BE2C (cell line): ENCODE results near the gene CHRM4.

Experiments used
- DNase-seq: peaks from one replicate; pipeline ENCODE4 v3.0.0-alpha.2; 2020
- H3K27me3 ChIP-seq: fragments of 250-450 bp; sonication (Bioruptor Pico); 2 replicates; pipeline ENCODE4 v1.5.1; 2020; ENCODE audit warnings: mild to moderate bottlenecking
- H3K36me3 ChIP-seq: fragments of 250-450 bp; sonication (Bioruptor Pico); 2 replicates; pipeline ENCODE4 v1.5.1; 2020; ENCODE audit warnings: mild to moderate bottlenecking
- H3K4me1 ChIP-seq: fragments of 250-450 bp; sonication (Bioruptor Pico); 2 replicates; pipeline ENCODE4 v1.5.1; 2020
- H3K4me3 ChIP-seq: 2 replicates; pipeline ENCODE4 v1.5.1; 2011; ENCODE audit warnings: low read depth, low read length
- H3K9me3 ChIP-seq: fragments of 250-450 bp; sonication (Bioruptor Pico); 2 replicates; pipeline ENCODE4 v1.5.1; 2020
- CTCF ChIP-seq: IDR thresholded peaks from 2 replicates; pipeline ENCODE4 v1.5.1; 2012; ENCODE audit warnings: mild to moderate bottlenecking, low read depth, low read length

Gene CHRM4

GRCh38 chr11:46378296-46378695 is 13.3 kb downstream of the CHRM4 start:
- no peak for TF ChIP-seq CTCF
- Histone ChIP-seq H3K4me1 (no peaks in the 10 kb centered on the region), H3K27me3 (no peaks in the 10 kb centered on the region), H3K36me3 (no peaks in the 10 kb centered on the region; the same call in 1 of the 2 replicates), H3K4me3 (no peak overlapping the region), H3K9me3 (no peaks in the 10 kb centered on the region)
- DNase-seq = no peak

GRCh38 chr11:46377831-46378230 is 13.7 kb downstream of the CHRM4 start:
- no peaks in the 10 kb centered on the region; the same call in 1 of the 2 replicates for H3K36me3 ChIP-seq
- TF ChIP-seq CTCF = no peak

GRCh38 chr11:46377290-46377689 is 14.3 kb downstream of the CHRM4 start:
- TF ChIP-seq CTCF = no peak
- Histone ChIP-seq H3K27me3 (no peaks in the 10 kb centered on the region), H3K9me3 (no peaks in the 10 kb centered on the region), H3K36me3 (no peaks in the 10 kb centered on the region; the same call in 1 of the 2 replicates), H3K4me1 (no peaks in the 10 kb centered on the region), H3K4me3 (no peak overlapping the region)
- no peak for DNase-seq

More at GRCh38 chr11:46377831-46378230, 13.7 kb downstream of the CHRM4 start:
- Histone ChIP-seq H3K9me3 (no peaks in the 10 kb centered on the region), H3K4me1 (no peaks in the 10 kb centered on the region), H3K27me3 (no peaks in the 10 kb centered on the region), H3K4me3 (no peak overlapping the region)
- DNase-seq = no peak

- no peaks in the 10 kb centered on the region; the same call in 1 of the 2 replicates for H3K36me3 ChIP-seq
- no peaks in the 10 kb centered on the region for H3K9me3 ChIP-seq
- DNase-seq = no peak
- H3K4me3 ChIP-seq = no peak overlapping the region
- no peaks in the 10 kb centered on the region for H3K4me1 ChIP-seq
- TF ChIP-seq CTCF = no peak
- no peaks in the 10 kb centered on the region for H3K27me3 ChIP-seq
Measured at GRCh38 chr11:46376258-46377050, 15.1 kb downstream of the CHRM4 start.

GRCh38 chr11:46375392-46376101 is 16.0 kb downstream of the CHRM4 start:
- TF ChIP-seq CTCF = no peak
- no peaks in the 10 kb centered on the region for H3K4me1 ChIP-seq
- no peak for DNase-seq
- H3K4me3 ChIP-seq = no peak overlapping the region
- no peaks in the 10 kb centered on the region for H3K27me3 ChIP-seq
- H3K36me3 ChIP-seq = no peaks in the 10 kb centered on the region; the same call in 1 of the 2 replicates
- no peaks in the 10 kb centered on the region for H3K9me3 ChIP-seq

- Histone ChIP-seq H3K9me3 (no peaks in the 10 kb centered on the region), H3K27me3 (no peaks in the 10 kb centered on the region), H3K36me3 (no peaks in the 10 kb centered on the region; the same call in none of the 2 replicates), H3K4me1 (no peaks in the 10 kb centered on the region; the same call in 1 of the 2 replicates), H3K4me3 (no peak overlapping the region)
- no peak for TF ChIP-seq CTCF
- no peak for DNase-seq
Measured at GRCh38 chr11:46374815-46375214, 16.8 kb downstream of the CHRM4 start.
